GM18868 (cell line): ENCODE data around the gene ALX4.

ENCODE experiments used
- ATAC-seq: cut with Tn5 transposase; IDR thresholded peaks from one replicate; pipeline ENCODE4 v1.9.1; 2021; ENCODE audit warnings: mild to moderate bottlenecking, moderate library complexity; ENCODE audit not compliant: unreplicated experiment

ALX4 gene

DNA sequence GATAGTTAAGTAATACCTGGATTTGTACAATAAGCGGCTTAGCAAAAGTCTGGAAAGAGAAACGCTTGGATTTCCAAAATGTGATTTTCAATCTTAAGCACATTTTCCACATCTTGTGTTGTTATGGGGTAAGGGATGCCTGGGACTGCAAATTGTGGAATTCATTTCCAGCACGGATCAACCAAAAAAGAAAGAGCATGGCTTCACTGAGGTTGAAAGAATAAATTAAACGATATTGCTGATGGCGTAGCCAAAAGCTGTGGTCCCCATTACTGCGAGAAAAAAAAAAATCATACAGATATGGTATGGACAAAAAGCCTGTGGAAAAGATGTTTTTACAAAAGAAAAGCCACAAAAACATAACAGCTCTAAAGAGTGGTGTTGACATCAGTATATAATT, 26.0 kb upstream of the ALX4 start:
- ATAC-seq = no peak

DNA sequence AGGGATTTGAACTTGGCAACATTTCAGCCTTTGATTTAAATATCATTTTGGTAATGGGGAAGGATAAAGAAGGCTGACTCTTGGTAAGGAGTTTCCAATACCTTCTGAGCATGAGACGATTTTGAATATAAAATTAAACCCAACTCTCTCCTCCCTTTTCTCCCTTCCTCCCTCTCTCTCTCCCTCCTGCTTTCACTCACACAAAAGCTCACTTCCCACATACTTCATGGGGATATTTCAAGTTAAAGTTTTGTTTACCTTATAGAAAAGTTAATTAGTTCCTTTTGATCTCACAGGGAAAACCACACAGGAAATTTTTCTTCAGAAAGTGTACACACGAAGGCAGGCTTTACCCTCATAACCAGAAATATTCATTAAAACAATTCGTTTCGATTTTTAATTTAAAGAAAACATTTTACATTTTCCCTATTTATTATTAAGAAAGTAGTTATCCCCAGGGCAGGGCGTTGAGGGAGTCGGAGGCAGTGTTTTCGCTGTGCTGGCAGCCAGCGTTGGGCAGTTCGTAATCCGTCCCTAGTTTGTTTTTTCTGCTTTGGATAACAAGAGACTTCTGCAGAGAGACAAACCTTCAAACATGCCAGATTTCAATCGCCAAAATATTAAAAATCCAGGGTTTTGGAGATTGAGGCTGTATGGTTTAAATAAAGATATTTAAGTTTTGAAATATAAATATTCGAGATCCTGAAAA, 25.3 kb upstream of the ALX4 start:
- no peak for ATAC-seq

DNA sequence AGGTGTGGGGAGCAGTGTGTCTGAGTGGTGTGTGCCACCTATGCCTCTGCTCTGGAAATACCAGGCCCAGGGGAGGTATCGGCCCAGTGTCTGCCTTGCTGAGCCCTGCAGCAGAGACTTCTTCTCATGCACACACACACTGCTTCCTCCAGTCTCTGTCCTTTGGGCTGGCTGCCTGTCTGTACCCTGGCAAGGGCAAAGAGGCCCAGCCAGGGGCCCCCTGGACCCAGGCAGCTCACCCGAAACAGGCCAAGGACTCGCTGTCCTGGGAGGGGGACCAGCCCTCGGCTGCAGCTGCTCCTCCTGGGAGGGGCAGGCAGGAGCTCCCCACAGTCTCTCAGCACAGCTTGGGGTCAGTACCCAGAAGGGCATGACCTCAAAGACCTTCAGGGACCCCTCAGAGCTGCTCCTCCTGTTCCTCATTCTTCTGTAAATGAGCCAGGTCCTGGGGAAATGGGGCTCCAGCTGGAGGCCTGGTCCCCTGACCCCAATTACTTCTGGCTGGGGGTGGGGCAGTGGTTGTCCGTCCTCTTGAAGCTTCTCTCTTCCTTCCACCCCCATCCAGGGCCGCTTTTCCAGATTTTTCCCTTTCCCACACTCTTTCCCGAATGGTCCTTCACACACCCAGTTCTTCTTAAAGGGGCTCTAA, 24.5 kb upstream of the ALX4 start:
- ATAC-seq = no peak

DNA sequence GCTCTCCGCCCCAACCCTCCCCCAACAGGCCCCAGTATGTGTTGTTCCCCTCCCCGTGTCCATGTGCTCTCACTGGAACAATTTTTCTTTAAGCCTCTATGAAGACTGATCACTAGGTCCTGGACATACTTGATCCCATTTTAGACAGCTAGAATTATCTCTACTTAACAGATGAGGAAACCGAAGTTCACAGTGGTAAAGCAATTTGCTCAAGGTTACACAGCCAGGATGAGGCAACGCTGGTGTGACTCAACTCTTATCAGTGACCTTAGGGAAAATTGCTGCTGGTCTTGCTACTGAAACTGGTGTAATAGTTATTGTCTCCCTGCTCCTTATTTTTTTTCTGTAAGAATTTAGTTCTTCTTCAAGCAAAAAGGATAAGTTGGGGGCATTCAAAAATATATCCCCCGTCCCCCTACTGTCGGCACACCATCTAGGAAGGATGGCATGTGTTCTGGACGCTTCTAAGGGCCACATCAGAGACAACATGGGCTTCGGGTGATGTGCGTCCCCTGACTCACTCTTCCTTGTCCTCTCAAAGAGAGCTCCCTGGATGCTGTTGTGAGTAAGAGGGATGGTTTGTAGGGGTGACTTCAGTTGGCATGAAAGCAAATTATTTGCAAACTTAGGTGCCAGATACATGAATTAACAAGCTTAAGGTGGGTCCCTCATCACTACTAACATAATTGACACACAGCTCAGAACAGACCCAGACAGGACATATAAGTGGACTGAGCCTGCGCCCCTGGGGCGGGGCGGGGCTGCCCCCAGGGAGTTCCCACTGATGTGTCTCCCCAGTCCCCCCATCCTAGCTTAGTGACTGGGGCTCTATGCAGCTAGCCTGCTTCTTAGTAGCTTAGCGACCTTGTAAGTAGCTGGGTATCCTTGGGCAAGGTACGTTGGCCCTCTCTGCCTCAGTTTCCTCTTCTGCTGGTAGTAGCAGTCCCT, 23.6 kb upstream of the ALX4 start:
- no peak for ATAC-seq

DNA sequence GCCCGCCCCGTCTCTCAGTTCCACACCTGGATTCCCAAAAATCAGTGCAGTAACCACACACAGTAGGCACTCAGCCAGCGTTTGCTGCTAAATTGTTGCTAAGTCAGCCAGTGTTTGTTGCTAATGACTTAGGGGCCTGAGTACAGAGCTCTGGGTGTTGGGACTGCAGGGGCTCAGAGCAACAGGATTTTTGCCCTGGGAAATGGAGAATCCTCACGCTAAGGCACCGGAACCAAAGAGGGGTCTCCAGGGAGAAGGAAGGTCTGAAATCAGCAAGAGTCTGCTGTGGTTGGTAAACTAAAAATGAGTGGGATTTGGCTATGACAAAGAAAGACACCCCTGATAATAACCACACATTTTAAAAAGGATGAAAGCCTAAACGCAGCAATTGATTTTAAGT, 22.7 kb upstream of the ALX4 start:
- no peak for ATAC-seq

DNA sequence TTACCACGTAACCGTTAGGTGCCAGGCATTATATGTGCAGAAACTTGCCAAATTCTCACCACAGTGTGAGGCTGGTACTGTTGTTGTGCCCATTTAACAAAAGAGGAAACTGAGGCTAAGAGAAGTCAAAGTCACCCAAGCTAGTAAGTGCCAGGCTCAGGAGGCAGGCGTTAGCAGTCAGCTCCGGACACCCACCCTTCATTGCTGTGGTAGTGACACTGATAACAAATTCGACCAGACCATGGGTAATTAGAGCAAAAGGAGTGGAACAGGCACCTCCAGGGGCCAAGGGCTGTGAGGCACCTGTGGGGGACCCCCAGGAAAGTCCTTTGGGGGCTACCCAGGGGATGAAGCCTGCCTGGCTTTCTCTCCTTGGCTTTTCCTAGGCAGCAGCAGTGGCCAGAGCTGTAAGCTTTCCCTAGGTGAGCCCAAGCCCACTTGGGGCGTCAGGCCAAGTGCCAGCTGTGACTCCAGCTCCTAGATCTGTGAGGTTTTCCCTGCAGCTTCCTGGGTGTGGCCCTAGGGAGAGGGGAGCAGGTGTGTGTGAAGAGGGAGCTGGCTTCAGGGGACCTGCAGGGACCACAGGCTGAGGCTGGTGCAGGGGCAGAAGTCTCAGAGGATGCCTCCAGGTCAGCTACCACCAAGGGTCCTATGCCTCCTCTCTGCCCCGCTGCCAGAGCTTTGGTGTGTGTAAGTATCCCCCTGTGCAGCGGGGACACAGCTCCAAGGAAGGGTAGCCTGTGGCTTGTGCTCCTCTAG, 19.7 kb upstream of the ALX4 start:
- ATAC-seq = no peak

DNA sequence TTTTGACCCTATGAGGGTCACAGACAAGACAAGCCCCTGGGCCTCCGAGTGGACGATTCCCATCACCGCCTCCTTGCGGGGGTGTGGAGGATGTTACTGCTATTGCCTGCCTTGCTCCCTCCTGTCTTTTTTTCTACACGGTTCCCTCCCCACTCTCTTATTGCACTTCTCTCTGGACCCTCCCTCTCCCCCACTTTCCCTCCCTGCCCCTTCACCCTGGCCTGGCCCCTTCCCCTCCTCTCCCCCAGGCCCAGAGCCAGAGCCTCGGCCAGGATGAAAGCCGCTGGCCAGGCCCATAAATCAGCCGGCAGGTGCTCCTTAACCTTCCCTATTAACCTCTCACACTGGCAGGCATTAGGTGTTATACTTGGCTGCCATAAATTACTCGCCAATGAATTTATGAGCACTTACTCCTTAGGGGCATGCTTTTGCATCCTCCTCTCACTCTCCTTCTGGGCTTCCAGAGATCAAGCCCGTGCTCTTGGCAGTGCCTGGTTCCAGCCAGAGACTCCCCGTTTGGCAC, 18.3 kb upstream of the ALX4 start:
- ATAC-seq = no peak

DNA sequence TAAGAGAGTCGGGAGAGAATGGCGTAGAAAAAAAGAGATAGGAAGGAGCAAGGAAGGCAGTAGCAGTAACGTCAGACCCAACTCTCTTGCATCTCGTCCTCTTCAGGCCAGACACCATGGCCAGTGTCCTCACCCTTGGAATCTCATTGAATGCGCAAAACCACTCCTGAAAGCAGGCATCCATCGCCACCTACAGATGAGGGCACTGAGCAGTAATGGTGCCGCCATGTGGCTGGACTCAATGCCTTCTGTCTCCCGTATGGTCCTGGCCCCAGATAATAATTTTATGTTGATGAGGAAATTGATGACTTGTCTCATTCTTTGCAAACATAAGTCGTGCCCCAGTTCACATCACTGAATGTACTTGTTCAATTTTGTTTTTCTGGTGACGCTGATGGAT, 17.8 kb upstream of the ALX4 start:
- no peak for ATAC-seq

DNA sequence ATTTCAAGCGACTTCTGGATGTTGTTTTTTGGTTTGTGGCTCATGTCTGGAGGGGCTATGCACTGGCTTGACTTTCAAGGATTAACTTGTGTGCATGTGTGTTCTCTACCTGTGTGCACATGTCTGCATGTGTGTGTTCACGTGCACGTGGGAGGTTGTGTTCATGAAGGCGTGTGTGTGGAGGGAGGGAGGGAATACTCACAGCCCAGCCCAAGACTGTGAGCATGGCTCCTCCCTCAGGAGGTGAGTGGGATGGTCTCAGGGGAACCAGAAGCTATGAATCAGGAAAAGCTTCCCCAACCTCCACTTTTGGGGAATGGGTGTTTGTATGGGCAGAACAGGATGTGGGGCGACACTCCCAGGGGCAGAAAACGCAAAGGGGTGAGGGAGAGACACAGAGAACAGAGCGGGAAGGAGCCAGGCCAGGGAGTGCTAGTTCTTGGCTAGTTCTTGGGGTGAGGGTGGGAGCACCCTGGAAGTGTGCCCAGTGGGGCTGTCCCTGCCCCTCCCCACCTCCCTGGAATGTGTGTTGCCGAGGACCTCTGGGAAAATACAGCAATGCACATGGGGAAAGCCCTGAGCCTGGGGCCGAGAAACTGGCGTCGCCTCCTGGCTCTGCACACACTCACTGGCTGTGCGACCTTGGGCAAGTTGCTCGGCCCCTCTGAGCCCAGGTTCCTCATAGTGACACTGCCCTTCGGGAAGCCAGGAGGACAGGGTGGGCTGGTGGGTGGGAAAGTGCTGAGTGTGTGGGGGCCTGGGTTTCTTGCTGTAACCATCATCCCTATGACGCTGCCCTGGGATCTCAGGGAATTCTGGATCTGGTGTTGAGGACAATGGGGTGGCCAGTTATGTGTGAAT, 16.9 kb upstream of the ALX4 start:
- ATAC-seq = no peak

DNA sequence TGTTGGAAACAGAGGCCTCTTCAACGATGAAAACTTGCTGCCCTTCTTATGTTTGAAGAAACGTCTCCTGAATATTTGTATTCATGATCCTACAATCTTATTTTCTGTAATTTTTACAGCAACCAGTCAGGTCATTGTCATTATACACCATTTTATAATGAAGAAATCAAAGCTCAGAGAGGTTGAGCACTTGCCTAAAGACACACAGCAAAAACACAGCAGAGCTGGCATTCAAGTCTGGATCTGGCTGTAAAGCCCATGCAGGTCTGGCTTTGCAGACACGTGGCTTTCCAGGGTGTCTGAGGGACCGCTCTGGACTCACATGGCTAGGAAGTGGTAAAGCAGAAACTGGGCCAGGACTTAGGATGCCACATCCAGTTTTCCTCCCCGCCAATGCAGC, 15.8 kb upstream of the ALX4 start:
- ATAC-seq = no peak

DNA sequence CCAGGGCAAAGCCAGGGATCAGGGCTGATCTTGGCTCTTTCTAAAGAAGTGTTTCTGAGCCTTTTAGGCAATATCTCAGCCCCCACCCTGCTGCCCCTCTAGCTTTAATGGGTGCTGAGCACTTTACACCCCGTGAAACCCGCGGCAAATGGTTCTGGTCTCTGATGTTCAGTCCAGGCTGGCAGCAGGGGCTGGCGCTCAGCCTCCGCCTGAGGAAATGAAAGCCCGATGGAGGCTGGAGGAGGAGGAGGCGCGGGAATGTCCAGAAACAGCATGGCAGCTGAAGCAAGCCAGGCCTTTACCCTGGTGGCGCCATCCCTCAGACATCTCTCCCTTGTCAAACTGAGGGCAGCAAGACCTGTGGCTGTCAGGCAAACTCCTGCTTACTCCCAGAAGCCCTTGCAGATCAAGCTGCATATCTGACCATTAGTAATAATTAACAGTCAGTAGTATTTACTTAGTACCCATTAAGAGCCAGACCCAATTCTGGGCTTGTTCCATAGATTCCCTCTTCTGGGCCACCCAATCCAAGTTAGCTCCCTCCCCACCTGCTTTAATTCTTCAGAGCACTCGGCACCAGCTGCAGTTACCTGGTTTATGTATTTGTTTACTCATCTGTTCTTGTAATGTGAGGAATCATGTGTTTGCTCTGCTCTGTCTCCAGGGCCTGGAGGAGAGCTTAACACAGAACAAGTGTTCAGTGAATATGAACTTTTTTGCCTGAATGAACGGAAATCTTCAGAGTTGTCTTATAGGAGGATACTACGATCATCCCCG, 15.0 kb upstream of the ALX4 start:
- ATAC-seq = no peak

DNA sequence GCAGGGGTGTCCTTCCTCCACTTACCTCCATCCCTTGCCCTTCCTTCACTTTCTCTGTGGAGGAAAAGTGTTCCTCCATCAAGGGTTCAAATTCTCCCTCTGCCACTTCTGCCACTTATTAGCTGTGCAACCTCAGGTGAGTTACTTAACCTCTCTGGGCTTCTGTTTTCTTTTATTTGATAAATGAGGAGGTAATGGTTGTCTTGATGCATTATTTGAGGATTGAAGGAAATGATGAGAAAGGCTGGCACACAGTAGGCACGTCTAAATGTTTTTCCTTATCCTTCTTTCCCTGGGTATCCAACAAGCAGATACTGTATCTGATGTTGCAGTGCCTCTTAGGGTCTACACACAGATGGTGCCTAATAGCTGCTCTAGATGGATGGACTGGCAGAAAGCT, 14.3 kb upstream of the ALX4 start:
- ATAC-seq = no peak

DNA sequence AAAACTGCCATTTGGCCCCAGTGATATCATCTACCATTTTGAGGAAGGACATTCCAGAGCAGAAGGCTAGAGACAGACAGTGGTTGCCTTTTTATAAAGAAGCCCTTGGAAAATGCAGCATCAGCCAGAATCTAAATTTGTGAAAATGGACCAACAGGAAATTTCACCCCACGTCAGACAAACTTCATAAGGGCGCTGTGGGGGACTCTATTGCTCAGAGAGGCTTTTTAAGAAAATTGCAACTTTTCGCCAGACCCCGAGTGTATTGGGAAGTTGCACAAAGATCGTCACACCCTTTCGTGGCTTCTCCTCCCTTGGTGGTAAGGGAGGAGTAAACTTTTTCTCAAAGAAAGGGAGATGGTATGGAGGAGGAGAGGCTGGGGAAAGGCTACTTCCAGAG, 12.3 kb upstream of the ALX4 start:
- ATAC-seq = no peak

DNA sequence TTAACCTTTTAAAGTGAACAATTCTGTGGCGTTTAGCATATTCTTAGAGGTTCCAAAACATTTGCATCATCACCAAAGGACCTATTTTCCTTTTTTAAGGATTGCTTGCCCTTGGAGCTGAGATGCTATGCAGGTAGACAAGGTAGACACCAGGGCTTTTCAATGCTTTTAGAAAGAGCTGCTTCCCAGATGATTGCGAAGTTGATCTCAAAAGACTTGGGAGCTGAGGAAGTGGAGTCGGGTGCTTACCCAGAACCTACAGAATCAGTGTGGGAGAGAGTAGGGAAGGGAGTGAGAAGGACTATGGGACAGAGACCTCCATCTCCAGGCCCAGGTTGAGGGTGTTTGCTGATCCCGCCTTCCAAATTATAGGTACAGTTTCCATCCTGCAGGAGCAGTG, 11.1 kb upstream of the ALX4 start:
- ATAC-seq = no peak

DNA sequence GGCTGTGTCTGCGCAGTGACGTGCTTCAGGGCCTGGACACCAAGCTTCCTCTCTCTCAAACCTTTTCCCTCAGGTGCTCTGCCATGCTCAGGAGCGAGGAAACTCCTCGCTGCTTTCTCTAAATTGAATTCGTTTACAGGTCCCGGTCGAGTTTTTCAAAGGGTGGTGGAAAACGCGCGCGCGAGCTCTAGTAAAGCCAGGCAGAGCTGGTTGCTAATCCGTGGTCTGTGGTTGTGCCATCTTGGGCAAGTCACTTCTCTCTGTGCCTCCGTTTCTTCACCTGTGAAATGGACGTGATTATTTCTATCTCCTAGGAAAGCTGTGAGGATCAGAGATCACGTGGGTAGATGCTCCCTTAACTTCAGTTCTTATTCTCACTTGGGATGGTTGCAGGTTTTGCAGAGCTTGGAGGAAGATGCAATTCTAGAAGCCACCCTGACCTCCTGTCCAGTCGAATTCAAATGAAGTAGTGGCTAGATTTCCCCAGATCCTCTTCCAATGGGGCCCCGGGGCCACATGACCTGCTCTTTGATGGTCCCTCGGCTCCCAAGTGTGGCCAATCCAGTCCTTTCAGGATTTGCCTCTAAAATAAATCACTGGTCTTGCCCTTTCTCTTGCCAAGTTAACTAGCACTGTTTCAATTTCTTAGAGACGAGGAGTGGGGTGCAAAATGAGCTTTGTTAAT, 10.5 kb upstream of the ALX4 start:
- ATAC-seq = no peak

DNA sequence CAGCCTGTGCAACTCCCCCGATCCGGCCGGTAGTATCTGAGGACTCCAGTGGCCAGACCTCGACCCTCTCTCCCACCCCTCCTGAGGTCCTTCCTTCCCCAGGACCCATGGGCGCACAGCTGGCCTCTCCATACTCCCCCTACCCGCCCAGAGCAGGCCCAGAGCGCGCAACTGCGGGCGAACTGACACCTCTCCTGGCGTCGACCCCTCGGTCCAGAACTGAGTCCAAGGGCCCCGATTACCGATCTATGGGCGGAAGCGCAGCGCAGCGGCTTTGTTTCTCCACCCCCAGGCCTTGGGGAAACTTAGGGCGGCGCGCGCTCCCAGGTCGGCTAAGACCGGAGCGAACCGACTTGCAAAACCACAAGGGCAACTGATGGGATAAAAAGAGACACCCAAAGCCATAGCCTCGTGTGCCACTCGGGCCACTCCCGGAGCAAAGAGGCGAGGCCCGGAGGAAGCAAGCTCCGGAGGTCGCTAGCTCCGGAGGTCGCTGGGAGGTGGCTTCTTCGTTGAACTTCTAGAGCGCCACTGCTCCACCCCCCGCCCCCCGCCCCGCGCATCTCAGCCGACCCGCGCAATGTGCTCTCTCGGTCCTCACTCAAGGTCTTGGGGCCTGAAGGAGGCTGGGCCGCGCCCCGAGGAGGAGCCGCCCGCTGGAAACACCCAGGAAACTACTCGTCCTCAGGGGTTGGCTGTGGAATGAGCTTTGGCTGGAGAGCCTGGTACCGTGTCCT, 9.8 kb upstream of the ALX4 start:
- no peak for ATAC-seq

DNA sequence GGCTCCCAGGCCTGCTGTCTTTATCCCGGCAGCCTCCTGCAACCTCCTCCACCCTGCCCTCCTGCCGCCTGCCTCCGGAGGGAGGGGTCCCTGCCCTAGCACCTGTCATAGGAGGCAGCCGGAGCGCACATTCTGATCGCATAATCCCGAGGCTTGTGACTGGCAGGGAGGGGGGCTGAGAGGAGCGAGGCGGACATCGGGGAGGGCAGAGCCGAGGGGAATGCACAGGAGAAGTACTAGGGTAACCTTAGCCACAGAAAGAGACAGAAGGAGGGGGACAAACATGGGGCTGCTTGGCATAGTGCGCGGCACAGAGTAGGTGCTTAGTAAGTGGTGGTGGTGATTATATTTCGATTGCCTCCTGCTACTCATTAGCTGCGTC, 9.2 kb upstream of the ALX4 start:
- ATAC-seq = no peak

DNA sequence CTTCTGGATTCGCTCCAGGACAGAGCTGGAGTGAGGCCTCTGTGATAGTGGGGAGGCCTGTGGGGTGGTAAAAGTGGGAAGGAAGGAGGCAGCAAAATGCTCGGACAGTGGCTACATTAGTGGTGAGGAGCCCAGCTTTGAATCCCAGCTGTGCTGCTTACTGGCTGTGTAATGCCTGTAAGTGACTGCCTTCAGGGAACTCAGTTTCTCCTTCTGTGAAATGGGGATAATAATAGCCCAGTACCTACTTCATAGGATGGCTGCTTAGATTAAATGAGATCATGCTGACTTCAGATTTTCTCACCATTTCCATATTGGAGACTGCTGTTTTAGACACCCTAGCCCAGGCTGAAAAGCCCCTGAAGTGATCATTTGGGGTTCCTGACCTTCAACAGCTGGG, 8.4 kb upstream of the ALX4 start:
- ATAC-seq = no peak
